OCI-M1 (cell line): ENCODE data around the gene XRCC5.
"Not testable (repeated sequence)": the region's sequence is repeated elsewhere in the genome, so short reads cannot be mapped to it uniquely, and the experiment has no call there.

ENCODE experiments used
- DNase-seq: peaks from one replicate; lab custom pipeline; 2025; lab: John Stamatoyannopoulos, UW

Gene XRCC5

GRCh38 chr2:216108967-216109921, at the start of gene XRCC5:
XRCC5 (plus strand) TSS chr2:216109348; CDS start chr2:216109437, 89 bp downstream.
- DNase-seq = peak; percentile 98

- DNase-seq = no peak
Observed at GRCh38 chr2:216064014-216064630, 45.0 kb upstream of the XRCC5 start.

GRCh38 chr2:216064665-216065064, 44.5 kb upstream of the XRCC5 start:
- DNase-seq = no peak

GRCh38 chr2:216066230-216066629, 42.9 kb upstream of the XRCC5 start:
- DNase-seq = no peak

GRCh38 chr2:216069028-216069427, 40.1 kb upstream of the XRCC5 start:
- no peak for DNase-seq

- no peak for DNase-seq
Observed at GRCh38 chr2:216070195-216070594, 39.0 kb upstream of the XRCC5 start.

- no peak for DNase-seq
Observed at GRCh38 chr2:216071111-216071851, 37.9 kb upstream of the XRCC5 start.

GRCh38 chr2:216072473-216072872, 36.7 kb upstream of the XRCC5 start:
- no peak for DNase-seq

GRCh38 chr2:216073773-216074172, 35.4 kb upstream of the XRCC5 start:
- peak; percentile 41 for DNase-seq

GRCh38 chr2:216074380-216074779, 34.8 kb upstream of the XRCC5 start:
- DNase-seq = no peak

GRCh38 chr2:216074794-216075193, 34.4 kb upstream of the XRCC5 start:
- no peak for DNase-seq

- DNase-seq = no peak
Observed at GRCh38 chr2:216075510-216076485, 33.4 kb upstream of the XRCC5 start.

- peak; percentile 24 for DNase-seq
Observed at GRCh38 chr2:216078776-216079175, 30.4 kb upstream of the XRCC5 start.

- not testable (repeated sequence) for DNase-seq
Observed at GRCh38 chr2:216080048-216080447, 29.1 kb upstream of the XRCC5 start.

- DNase-seq = peak; percentile 48
Observed at GRCh38 chr2:216081012-216081411, 28.1 kb upstream of the XRCC5 start.

GRCh38 chr2:216081487-216082116, 27.5 kb upstream of the XRCC5 start, which contains the start of the genes PECR and TMEM169:
PECR (minus strand) TSS chr2:216081809; CDS start chr2:216081741, 68 bp downstream.
TMEM169 (plus strand) TSS chr2:216081919; CDS start chr2:216095964, 14,045 bp downstream.
- peak; percentile 69 for DNase-seq

GRCh38 chr2:216082117-216082711, 26.9 kb upstream of the XRCC5 start:
- no peak for DNase-seq

- DNase-seq = peak; percentile 26
Observed at GRCh38 chr2:216082805-216083204, 26.3 kb upstream of the XRCC5 start.

- no peak for DNase-seq
Observed at GRCh38 chr2:216083464-216084281, 25.5 kb upstream of the XRCC5 start.
